ENCODE results near the gene MOK. TPM values are rescaled to one million over a fixed set of nuclear protein-coding genes. Genes with fewer than 3 reads are reported as not detected.
A peak's percentile ranks its signal among the peaks of the same experiment; 100 is the strongest.
"Not testable (repeated sequence)": the region's sequence is repeated elsewhere in the genome, so short reads cannot be mapped to it uniquely, and the experiment has no call there.

MOK gene
- total RNA-seq, 1 donor = 86.1 TPM

DNA sequence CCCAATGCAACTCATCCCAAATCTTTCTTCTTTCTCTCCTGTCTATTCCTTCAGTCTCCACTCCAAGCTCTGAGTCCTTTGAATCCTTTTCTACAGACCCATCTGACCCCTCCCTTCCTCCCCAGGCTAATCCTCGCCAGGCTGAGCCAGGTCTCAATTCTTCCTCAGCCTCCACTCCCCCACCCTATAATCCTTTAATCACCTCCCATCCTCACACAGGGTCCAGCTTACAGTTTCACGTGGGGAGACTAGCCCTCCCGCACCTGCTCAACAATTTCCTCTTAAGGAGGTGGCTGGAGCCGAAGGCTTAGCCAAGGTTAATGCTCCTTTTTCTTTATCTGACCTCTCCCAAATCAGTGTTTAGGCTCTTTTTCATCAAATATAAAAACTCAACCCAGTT is 63.8 kb downstream of the MOK start:
- Histone ChIP-seq H3K36me3 (ENCODE audit: insufficient read depth, low read length) (peaks cover 27% of the 10 kb centered on the region), H3K79me2 (ENCODE audit: insufficient read depth, low read length) (peaks cover 89% of the 10 kb centered on the region), H3K27ac (ENCODE audit: low read depth, low read length) (peak overlapping the region; percentile 96), H3K4me1 (ENCODE audit: insufficient read depth, low read length) (peaks cover 49% of the 10 kb centered on the region), H3K9me3 (ENCODE audit: low read depth, low read length) (no peaks in the 10 kb centered on the region), H2AFZ (ENCODE audit: low read length) (no peak overlapping the region), H3K4me3 (ENCODE audit: insufficient read depth, low read length) (no peak overlapping the region), H4K20me1 (ENCODE audit: insufficient read depth, low read length) (no peaks in the 10 kb centered on the region), H3K4me2 (ENCODE audit: insufficient read depth, low read length) (peak overlapping the region; percentile 82), H3K27me3 (ENCODE audit: insufficient read depth, low read length) (no peaks in the 10 kb centered on the region)
- TF ChIP-seq, protein P1, sequence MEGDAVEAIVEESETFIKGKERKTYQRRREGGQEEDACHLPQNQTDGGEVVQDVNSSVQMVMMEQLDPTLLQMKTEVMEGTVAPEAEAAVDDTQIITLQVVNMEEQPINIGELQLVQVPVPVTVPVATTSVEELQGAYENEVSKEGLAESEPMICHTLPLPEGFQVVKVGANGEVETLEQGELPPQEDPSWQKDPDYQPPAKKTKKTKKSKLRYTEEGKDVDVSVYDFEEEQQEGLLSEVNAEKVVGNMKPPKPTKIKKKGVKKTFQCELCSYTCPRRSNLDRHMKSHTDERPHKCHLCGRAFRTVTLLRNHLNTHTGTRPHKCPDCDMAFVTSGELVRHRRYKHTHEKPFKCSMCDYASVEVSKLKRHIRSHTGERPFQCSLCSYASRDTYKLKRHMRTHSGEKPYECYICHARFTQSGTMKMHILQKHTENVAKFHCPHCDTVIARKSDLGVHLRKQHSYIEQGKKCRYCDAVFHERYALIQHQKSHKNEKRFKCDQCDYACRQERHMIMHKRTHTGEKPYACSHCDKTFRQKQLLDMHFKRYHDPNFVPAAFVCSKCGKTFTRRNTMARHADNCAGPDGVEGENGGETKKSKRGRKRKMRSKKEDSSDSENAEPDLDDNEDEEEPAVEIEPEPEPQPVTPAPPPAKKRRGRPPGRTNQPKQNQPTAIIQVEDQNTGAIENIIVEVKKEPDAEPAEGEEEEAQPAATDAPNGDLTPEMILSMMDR (IDR thresholded peaks at IDR 0.05; ENCODE audit: extremely low read depth, low read depth, low read length) = no peak
- no peak for DNase-seq (ENCODE audit: insufficient read length, low spot score, missing footprints)

DNA sequence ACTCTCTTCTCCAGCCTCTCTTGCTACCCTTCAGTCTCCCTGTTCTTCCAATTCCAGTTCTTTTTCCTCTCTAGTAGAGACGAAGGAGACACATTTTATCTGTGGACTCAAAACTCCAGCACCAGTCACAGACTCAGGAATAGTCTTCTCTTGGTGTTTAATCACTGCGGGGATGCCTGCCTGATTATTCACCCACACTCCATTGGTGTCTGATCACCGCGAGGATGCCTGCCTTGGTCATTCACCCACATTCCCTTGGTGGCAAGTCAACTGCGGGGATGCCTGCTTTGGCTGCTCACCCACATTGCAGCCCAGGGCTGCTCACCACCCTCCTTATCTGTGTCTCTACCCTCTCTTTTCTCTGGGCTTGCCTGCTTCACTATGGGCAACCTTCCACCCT is 64.5 kb downstream of the MOK start:
- H3K4me3 ChIP-seq (ENCODE audit: insufficient read depth, low read length) = peak overlapping the region; percentile 75
- H3K36me3 ChIP-seq (ENCODE audit: insufficient read depth, low read length) = peaks cover 34% of the 10 kb centered on the region
- peak overlapping the region; percentile 96 for H3K27ac ChIP-seq (ENCODE audit: low read depth, low read length)
- peaks cover 89% of the 10 kb centered on the region for H3K79me2 ChIP-seq (ENCODE audit: insufficient read depth, low read length)
- not testable (repeated sequence) for H3K27me3 ChIP-seq (ENCODE audit: insufficient read depth, low read length); H3K9me3 ChIP-seq (ENCODE audit: low read depth, low read length); H2AFZ ChIP-seq (ENCODE audit: low read length); DNase-seq (ENCODE audit: insufficient read length, low spot score, missing footprints); H4K20me1 ChIP-seq (ENCODE audit: insufficient read depth, low read length)
- peak overlapping the region; percentile 82 for H3K4me2 ChIP-seq (ENCODE audit: insufficient read depth, low read length)
- peaks cover 52% of the 10 kb centered on the region for H3K4me1 ChIP-seq (ENCODE audit: insufficient read depth, low read length)

DNA sequence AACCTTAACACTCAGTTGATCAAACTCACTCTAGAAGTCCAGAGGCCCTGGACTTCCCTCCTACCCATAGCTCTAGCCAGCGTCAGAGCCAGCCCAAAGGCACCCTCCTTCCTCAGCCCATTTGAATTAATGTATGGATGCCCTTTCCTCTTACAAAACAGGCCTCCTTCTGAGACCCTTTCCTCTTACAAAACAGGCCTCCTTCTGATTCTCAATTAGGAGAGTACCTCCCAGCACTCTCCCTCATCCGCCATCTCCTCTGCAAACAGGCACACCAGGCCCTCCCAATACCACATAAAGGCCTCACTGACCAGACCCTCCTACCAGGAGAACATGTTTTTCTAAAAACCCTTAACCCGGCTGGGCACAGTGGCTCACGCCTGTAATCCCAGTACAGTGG is 65.7 kb downstream of the MOK start:
- TF ChIP-seq, protein P1 (IDR thresholded peaks at IDR 0.05; ENCODE audit: extremely low read depth, low read depth, low read length) = no peak
- Histone ChIP-seq H3K4me2 (ENCODE audit: insufficient read depth, low read length) (peak overlapping the region; percentile 82), H3K79me2 (ENCODE audit: insufficient read depth, low read length) (peaks cover 97% of the 10 kb centered on the region), H3K4me1 (ENCODE audit: insufficient read depth, low read length) (peaks cover 63% of the 10 kb centered on the region), H3K27ac (ENCODE audit: low read depth, low read length) (peak overlapping the region; percentile 96), H3K9me3 (ENCODE audit: low read depth, low read length) (no peaks in the 10 kb centered on the region), H3K27me3 (ENCODE audit: insufficient read depth, low read length) (no peaks in the 10 kb centered on the region), H2AFZ (ENCODE audit: low read length) (no peak overlapping the region), H3K36me3 (ENCODE audit: insufficient read depth, low read length) (peaks cover 41% of the 10 kb centered on the region), H3K4me3 (ENCODE audit: insufficient read depth, low read length) (peak overlapping the region; percentile 75), H4K20me1 (ENCODE audit: insufficient read depth, low read length) (peaks cover 3% of the 10 kb centered on the region)
- DNase-seq (ENCODE audit: insufficient read length, low spot score, missing footprints) = no peak

DNA sequence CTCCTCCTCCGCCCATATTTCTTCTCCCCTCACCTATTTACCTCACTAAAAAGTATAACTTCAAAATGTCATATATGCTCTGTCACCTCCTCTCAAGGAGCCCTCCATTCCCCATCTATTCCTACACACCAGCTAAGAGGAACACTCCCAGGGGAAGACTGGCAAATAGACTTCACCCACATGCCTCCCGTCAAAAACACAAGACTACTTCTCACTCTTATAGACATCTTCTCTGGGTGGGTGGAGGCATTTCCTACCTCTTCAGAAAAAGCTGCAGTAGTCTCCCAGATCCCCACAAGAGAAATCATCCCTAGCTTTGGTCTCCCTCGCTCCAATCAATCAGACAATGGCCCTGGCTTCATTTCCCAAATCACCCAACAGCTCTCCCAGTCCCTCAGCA is 66.2 kb downstream of the MOK start:
- H3K4me1 ChIP-seq (ENCODE audit: insufficient read depth, low read length) = peaks cover 64% of the 10 kb centered on the region

More for the DNA sequence above, 66.2 kb downstream of the MOK start:
- peak overlapping the region; percentile 82 for H3K4me2 ChIP-seq (ENCODE audit: insufficient read depth, low read length)
- TF ChIP-seq, protein P1 (IDR thresholded peaks at IDR 0.05; ENCODE audit: extremely low read depth, low read depth, low read length) = no peak
- peaks cover 99% of the 10 kb centered on the region for H3K79me2 ChIP-seq (ENCODE audit: insufficient read depth, low read length)
- no peaks in the 10 kb centered on the region for H3K27me3 ChIP-seq (ENCODE audit: insufficient read depth, low read length)
- peaks cover 3% of the 10 kb centered on the region for H4K20me1 ChIP-seq (ENCODE audit: insufficient read depth, low read length)
- no peak for DNase-seq (ENCODE audit: insufficient read length, low spot score, missing footprints)
- peak overlapping the region; percentile 96 for H3K27ac ChIP-seq (ENCODE audit: low read depth, low read length)
- H3K4me3 ChIP-seq (ENCODE audit: insufficient read depth, low read length) = peak overlapping the region; percentile 75
- peaks cover 46% of the 10 kb centered on the region for H3K36me3 ChIP-seq (ENCODE audit: insufficient read depth, low read length)
- H3K9me3 ChIP-seq (ENCODE audit: low read depth, low read length) = no peaks in the 10 kb centered on the region
- no peak overlapping the region for H2AFZ ChIP-seq (ENCODE audit: low read length)

All from osteoblast (primary cell).